Astrocyte (in vitro differentiated cells and primary cell): ENCODE measurements around the gene GRM5. TPM values are rescaled to one million over a fixed set of nuclear protein-coding genes. Genes with fewer than 3 reads are reported as not detected.

Source experiments
- DNase-seq: peaks from one replicate; pipeline ENCODE4 v3.0.0-alpha.2; 2010; ENCODE audit warnings: low read depth
- FAIRE-seq: peaks from 2 replicates; lab custom pipeline; 2011; peaks lifted over from hg19 to GRCh38; lab: Jason Lieb, UNC
- H2AFZ ChIP-seq: 2 replicates; pipeline ENCODE4 v1.6.0; 2012; ENCODE audit warnings: low read depth, low read length, inconsistent platforms
- H3K27ac ChIP-seq: 2 replicates; pipeline ENCODE4 v1.5.1; 2011; ENCODE audit warnings: low read depth, low read length, inconsistent platforms
- H3K27me3 ChIP-seq: 2 replicates; pipeline ENCODE4 v1.6.0; 2011; ENCODE audit warnings: low read length, inconsistent platforms; ENCODE audit not compliant: insufficient read depth
- H3K36me3 ChIP-seq: 2 replicates; pipeline ENCODE4 v1.5.1; 2011; ENCODE audit warnings: low read length, inconsistent platforms; ENCODE audit not compliant: insufficient read depth
- H3K4me1 ChIP-seq: 2 replicates; pipeline ENCODE4 v1.5.1; 2011; ENCODE audit warnings: low read length, inconsistent platforms; ENCODE audit not compliant: insufficient read depth
- H3K4me2 ChIP-seq: 2 replicates; pipeline ENCODE4 v1.6.0; 2012; ENCODE audit warnings: low read length, inconsistent platforms
- H3K4me3 ChIP-seq: 2 replicates; pipeline ENCODE4 v1.5.1; 2011; ENCODE audit warnings: low read depth, mild to moderate bottlenecking, low read length, inconsistent platforms; ENCODE audit not compliant: insufficient read depth
- H3K79me2 ChIP-seq: 2 replicates; pipeline ENCODE4 v1.6.0; 2012; ENCODE audit warnings: mild to moderate bottlenecking, low read length, inconsistent platforms; ENCODE audit not compliant: insufficient read depth
- H3K9ac ChIP-seq: 2 replicates; pipeline ENCODE4 v1.6.0; 2012; ENCODE audit warnings: mild to moderate bottlenecking, low read length, inconsistent platforms
- H3K9me3 ChIP-seq: 2 replicates; pipeline ENCODE4 v1.5.1; 2012; ENCODE audit warnings: low read depth, mild to moderate bottlenecking, low read length, inconsistent platforms; ENCODE audit not compliant: insufficient read depth
- H4K20me1 ChIP-seq: 2 replicates; pipeline ENCODE4 v1.6.0; 2012; ENCODE audit warnings: low read length, inconsistent platforms; ENCODE audit not compliant: insufficient read depth
- H3K27ac Mint-ChIP-seq: one replicate; pipeline ENCODE4 v1.8.0; 2021; ENCODE audit warnings: mild to moderate bottlenecking, mixed read lengths; ENCODE audit not compliant: unreplicated experiment
- H3K27me3 Mint-ChIP-seq: one replicate; pipeline ENCODE4 v1.8.0; 2021; ENCODE audit warnings: low read depth, mixed read lengths; ENCODE audit not compliant: unreplicated experiment
- H3K36me3 Mint-ChIP-seq: one replicate; pipeline ENCODE4 v1.8.0; 2021; ENCODE audit warnings: low read depth, mixed read lengths; ENCODE audit not compliant: unreplicated experiment
- H3K4me1 Mint-ChIP-seq: one replicate; pipeline ENCODE4 v1.8.0; 2021; ENCODE audit warnings: low read depth, mixed read lengths; ENCODE audit not compliant: unreplicated experiment
- H3K4me3 Mint-ChIP-seq: one replicate; pipeline ENCODE4 v1.8.0; 2021; ENCODE audit warnings: mild to moderate bottlenecking, moderate library complexity, mixed read lengths; ENCODE audit not compliant: unreplicated experiment
- H3K9me3 Mint-ChIP-seq: one replicate; pipeline ENCODE4 v1.8.0; 2021; ENCODE audit warnings: mild to moderate bottlenecking, mixed read lengths; ENCODE audit not compliant: unreplicated experiment
- CTCF ChIP-seq: IDR thresholded peaks from 2 replicates; pipeline ENCODE4 v1.5.1; 2011; ENCODE audit warnings: low read depth, mild to moderate bottlenecking, inconsistent platforms, low read length, moderate library complexity; ENCODE audit not compliant: insufficient read depth
- EZH2 ChIP-seq: IDR thresholded peaks from 2 replicates; pipeline ENCODE4 v1.6.1; 2012; ENCODE audit warnings: mild to moderate bottlenecking, low read length, inconsistent platforms; ENCODE audit not compliant: insufficient read depth
- total RNA-seq: library from RNA; stranded (reverse); gene quantifications from 2 replicates; pipeline ENCODE4 v1.2.1, GENCODE V29; 2021

GRM5 gene
- total RNA-seq, 1 donor from 2014 or later, result 0.30 TPM

- Histone ChIP-seq H3K27me3 (no peaks in the 10 kb centered on the region), H3K4me1 (no peaks in the 10 kb centered on the region), H3K9me3 (no peaks in the 10 kb centered on the region), H3K4me2 (no peak overlapping the region), H3K27ac (no peak overlapping the region), H3K36me3 (no peaks in the 10 kb centered on the region), H3K9ac (no peak overlapping the region), H3K79me2 (no peaks in the 10 kb centered on the region), H4K20me1 (no peaks in the 10 kb centered on the region), H3K4me3 (no peak overlapping the region), H2AFZ (no peak overlapping the region)
- Mint-ChIP-seq H3K4me1 (no peaks in the 10 kb centered on the region), H3K27ac (no peak overlapping the region), H3K27me3 (no peaks in the 10 kb centered on the region), H3K9me3 (no peaks in the 10 kb centered on the region), H3K4me3 (no peak overlapping the region), H3K36me3 (no peaks in the 10 kb centered on the region)
- DNase-seq (no peak), FAIRE-seq (no peak)
- TF ChIP-seq EZH2 (no peak), CTCF (no peak)
These were observed 252.4 kb downstream of the GRM5 start for GRCh38 chr11:88813233-88813915.

GRCh38 chr11:88810420-88811097 lies 255.2 kb downstream of the GRM5 start:
- Histone ChIP-seq H3K27me3 (no peaks in the 10 kb centered on the region), H3K4me1 (no peaks in the 10 kb centered on the region), H3K9me3 (no peaks in the 10 kb centered on the region), H2AFZ (no peak overlapping the region), H3K4me2 (no peak overlapping the region), H3K9ac (no peak overlapping the region), H4K20me1 (no peaks in the 10 kb centered on the region), H3K36me3 (no peaks in the 10 kb centered on the region), H3K27ac (no peak overlapping the region), H3K4me3 (no peak overlapping the region), H3K79me2 (no peaks in the 10 kb centered on the region)
- Mint-ChIP-seq H3K4me1 (no peaks in the 10 kb centered on the region), H3K9me3 (no peaks in the 10 kb centered on the region), H3K27me3 (no peaks in the 10 kb centered on the region), H3K4me3 (no peak overlapping the region), H3K36me3 (no peaks in the 10 kb centered on the region), H3K27ac (no peak overlapping the region)
- DNase-seq (no peak), FAIRE-seq (no peak)
- TF ChIP-seq EZH2, result no peak

- H3K36me3 ChIP-seq, result no peaks in the 10 kb centered on the region
- DNase-seq (no peak), FAIRE-seq (no peak)
- no peaks in the 10 kb centered on the region for H4K20me1 ChIP-seq
- TF ChIP-seq CTCF, result no peak
- TF ChIP-seq EZH2, result no peak
- Mint-ChIP-seq H3K4me3 (no peak overlapping the region), H3K9me3 (no peaks in the 10 kb centered on the region), H3K36me3 (no peaks in the 10 kb centered on the region), H3K4me1 (no peaks in the 10 kb centered on the region), H3K27me3 (no peaks in the 10 kb centered on the region), H3K27ac (no peak overlapping the region)
- H3K9ac ChIP-seq, result no peak overlapping the region
- H2AFZ ChIP-seq, result no peak overlapping the region
- no peaks in the 10 kb centered on the region for H3K27me3 ChIP-seq
- no peaks in the 10 kb centered on the region for H3K9me3 ChIP-seq
- H3K4me1 ChIP-seq, result no peaks in the 10 kb centered on the region
- no peaks in the 10 kb centered on the region for H3K79me2 ChIP-seq
- H3K4me2 ChIP-seq, result no peak overlapping the region
- H3K27ac ChIP-seq, result no peak overlapping the region
- H3K4me3 ChIP-seq, result no peak overlapping the region
These were observed 256.7 kb downstream of the GRM5 start for GRCh38 chr11:88809126-88809525.
